GM12874 (cell line): Measurements from ENCODE around the gene ROCK2.

Experiments
- CTCF ChIP-seq: IDR thresholded peaks from 2 replicates; pipeline ENCODE4 v1.5.1; 2011; ENCODE audit warnings: low read depth, mild to moderate bottlenecking, control low read depth, low read length, moderate library complexity; ENCODE audit not compliant: insufficient read depth

Gene ROCK2

GRCh38 chr2:11375025-11375688 is 30.7 kb upstream of the ROCK2 start:
- no peak for TF ChIP-seq CTCF

DNA sequence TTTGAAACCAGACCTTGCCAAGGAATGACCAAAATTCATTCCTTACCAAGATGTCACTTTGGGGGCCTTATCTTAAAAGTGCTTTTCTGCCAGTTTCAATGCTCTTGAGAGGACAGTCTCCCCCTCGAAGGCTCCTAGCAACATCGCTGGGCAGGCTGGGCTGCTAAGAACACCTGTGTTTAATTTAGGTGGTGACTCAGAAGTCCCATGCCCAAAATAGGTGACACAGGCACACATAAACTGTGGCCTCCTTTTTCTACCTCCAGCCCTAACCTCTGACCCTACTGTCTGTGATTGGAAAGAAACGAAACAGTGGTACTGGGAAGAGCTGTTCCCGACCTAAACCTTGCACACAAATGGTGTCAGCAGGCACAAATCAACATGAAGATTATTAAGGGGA is 28.7 kb upstream of the ROCK2 start:
- TF ChIP-seq CTCF, result no peak

DNA sequence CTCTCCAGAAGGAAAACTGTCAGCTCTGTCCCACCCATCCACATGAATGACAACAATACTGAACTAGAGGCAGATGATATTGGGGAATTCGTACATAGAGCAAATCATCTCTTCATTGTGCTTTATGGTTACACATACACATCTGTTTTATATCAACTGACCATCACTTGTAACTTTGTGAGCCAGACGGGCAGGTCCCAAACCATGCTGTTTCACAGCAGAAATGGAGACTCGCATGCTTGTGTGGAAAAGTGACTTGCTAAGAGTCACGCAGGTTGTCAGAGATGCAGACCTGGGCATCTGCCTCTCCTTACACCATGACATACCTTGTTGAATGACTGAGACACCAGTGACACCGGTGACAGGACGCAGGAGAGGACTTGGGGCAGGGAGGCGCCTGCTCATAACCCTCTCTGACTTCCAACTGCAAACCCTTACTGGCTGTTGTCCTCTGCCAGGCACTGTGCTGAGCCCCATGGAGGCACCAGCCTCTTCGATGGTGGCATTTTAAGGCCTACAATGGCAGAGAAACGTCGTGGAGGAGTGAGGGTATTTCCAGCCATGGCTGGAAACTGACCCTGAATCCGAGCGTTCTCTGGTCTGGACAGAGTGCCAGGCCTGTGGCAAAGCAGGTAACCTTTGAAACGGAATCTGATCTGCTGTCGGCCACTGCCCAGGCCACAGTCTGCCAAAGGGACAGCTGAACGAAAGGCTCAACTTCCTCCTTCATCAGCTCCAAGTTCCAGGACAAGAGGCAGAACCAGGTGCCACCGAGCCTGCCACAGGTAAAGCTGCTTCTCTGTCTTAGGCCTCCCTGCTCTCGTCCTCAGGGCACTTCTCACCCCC is 26.9 kb upstream of the ROCK2 start:
- TF ChIP-seq CTCF, result no peak

GRCh38 chr2:11370377-11371091 is 26.1 kb upstream of the ROCK2 start:
- no peak for TF ChIP-seq CTCF

- TF ChIP-seq CTCF, result no peak
Observed at GRCh38 chr2:11368059-11368572, 23.7 kb upstream of the ROCK2 start.

- no peak for TF ChIP-seq CTCF
Observed at GRCh38 chr2:11367170-11367730, 22.8 kb upstream of the ROCK2 start.

GRCh38 chr2:11366326-11366741 is 21.9 kb upstream of the ROCK2 start:
- TF ChIP-seq CTCF, result no peak
